ENCODE measurements around the gene PDLIM3.
"Not testable (repeated sequence)": the region's sequence is repeated elsewhere in the genome, so short reads cannot be mapped to it uniquely, and the experiment has no call there.

The PDLIM3 gene, protein sequence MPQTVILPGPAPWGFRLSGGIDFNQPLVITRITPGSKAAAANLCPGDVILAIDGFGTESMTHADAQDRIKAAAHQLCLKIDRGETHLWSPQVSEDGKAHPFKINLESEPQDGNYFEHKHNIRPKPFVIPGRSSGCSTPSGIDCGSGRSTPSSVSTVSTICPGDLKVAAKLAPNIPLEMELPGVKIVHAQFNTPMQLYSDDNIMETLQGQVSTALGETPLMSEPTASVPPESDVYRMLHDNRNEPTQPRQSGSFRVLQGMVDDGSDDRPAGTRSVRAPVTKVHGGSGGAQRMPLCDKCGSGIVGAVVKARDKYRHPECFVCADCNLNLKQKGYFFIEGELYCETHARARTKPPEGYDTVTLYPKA

DNA sequence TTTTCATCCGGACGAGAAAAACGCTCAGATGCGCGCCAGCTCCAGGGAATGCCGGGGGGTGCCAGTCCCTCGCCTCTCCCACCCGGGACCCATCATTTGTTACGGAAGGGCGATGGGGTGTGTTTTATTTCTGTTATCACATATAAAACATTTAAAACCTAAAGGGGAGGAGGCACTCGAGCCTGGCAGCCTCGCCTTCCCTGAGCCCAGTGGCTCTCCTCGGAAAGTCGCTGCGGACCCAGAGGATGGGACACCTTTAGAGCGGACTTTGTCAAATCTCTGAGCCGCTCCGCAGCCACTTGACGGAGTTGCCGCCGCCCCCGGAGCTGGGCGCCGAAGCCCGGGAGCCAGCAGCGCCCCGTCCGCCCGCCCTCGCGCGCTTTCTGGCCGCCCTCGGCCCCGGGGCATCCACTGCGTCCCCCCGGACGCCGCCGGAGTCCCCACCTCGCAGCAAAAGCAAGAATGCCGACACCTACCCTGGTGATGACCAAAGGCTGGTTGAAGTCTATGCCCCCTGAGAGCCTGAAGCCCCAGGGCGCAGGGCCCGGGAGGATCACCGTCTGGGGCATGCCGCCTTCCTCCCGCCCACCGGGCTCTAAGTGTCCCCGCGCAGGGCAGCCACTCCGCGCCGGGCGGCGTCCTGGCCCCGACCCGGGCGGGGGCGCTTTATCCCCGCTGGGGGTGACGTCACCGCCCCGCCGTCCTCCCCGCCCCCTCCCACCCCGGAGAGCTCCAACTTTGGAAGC lies at the start of gene PDLIM3:
Gene PDLIM3, minus strand, starts transcription at position 642 of the 746 bp plus-strand sequence. Its CDS starts 73 bp downstream, at position 569.
- no peak for DNase-seq

DNA sequence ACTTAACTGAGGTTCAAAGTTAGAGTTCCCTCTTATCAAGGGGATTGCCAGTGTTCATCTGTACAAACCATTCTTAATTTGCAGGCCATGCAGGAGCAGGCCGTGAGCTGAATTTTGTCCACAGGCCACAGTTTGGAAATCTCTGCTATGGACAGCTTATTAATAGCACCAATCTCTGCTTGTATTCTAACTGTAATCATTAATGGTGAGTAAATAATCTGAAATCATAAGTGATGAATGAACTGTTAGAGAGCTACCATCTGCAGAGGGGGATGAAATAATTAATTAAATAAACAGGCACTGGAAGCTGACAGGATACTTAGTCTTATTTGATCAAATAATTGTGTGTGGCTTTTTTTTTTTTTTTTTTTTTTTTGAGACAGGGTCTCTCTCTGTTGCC lies 48.5 kb upstream of the PDLIM3 start:
- DNase-seq: no peak

DNA sequence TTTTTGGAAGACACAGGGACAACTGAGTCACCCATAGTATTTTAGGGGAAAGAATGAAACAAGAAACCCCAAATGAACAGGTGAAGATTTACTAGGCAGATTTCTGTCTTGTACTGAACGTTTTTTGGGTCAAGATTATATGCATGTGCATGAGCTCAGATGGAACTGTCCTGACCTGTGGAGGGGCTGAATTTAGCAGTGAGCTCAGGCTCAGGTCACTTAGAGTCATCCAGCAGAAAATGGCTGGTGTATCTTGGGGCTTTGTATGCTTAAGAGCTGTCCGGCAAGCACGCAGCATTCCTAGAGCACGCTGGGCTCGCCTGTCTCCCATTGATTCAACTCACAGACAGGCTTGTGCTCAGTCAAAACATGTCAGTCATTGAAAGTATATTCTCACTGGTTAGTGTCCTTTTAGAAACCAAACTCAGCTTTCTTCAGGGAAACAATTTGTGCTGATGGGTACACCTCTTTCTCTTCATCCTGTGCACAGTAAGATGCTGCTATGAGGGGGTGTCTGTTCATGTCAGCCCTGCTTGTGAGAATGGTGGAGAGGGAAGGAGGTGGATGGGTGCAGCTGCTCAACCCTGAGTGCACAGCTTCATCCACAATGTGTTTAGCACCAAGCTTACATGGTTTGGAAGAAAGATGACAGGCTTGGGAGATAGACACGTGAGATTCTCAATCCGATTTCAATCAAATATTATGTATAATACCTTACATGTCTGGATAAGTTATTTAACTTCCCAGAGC lies 47.5 kb upstream of the PDLIM3 start:
- no peak for DNase-seq

DNA sequence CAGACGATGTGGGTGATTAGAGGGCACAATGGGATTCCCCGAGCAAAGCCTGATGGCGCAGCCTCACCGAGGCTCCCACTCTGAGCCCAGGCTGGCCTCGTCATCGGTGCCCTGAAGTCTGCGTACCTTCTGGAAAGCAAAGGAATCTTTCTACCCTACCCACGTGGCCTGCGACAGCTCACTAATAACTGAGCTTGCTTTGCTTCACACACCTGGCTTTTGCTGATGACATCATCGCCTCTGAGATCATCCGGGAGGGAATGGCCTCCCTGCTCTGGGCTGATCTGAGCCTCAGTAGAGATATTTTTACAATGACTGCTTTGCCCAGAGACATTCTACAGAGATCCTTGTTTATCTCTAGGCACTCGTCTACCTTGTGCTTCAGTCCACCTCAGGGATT lies 45.4 kb upstream of the PDLIM3 start:
- DNase-seq: no peak

DNA sequence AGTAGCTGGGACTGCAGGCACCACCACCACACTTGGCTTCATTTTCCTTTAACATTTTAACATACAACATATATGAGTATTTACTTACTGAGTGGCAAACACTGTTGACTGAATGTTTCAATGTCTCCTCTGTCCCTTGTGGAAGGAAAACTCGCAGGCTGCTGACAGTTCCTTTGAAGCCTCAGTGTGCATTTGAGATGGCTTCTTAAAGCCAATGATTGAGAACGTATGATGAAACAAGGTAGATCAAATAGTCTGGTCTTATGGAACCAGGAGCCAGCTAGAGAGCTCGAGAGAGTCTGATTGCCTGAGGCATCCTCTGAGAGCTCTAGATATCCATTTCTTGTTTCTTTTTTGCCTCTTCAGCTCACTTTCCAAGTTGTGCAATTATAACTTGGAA lies 43.0 kb upstream of the PDLIM3 start:
- DNase-seq: no peak

DNA sequence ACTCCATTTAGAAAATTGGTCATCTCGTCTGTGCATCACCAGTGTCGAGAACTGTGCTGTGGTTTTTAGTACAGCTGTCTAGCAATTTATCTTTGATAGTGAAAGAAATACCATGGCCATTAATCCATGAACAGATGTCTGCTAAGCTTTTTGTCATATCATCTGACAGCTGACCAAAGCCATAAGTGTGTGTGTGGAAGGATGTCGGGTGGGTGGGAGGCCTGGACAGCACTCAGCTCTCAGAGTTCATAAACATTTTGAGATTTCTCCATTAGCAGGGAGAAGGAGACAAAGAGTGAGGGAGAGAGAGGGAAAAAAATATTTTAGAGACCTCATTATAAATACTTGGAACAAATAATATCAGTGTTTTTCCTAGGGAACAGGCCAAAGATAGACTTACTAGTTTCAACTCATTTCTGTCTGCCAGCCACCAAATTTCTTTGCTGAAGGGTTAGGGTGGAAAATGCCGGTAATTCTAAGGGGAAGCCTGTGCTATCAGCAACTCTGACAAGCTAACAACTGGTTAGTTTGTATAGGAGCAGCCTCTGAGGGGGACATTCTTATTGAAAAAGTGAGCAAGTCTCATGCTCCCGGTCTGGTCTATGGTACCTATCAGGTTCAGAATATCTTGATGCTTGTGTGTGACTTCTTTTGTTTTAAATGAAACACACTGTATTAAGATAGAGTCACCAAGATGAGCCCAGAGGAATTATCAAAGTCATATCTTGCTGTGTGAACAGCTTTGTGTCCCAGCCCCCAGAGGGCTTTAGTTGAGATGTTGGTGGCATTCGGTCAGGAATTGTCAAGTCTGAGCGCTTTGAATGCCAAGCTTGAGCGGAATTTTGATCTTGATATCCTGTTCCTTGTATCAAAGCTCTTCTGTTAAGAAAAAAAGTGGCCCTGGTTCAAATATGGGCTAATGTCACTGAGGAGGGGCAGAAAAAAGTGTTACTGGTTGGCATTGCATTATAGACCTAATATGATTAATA lies 41.9 kb upstream of the PDLIM3 start:
- DNase-seq: no peak

DNA sequence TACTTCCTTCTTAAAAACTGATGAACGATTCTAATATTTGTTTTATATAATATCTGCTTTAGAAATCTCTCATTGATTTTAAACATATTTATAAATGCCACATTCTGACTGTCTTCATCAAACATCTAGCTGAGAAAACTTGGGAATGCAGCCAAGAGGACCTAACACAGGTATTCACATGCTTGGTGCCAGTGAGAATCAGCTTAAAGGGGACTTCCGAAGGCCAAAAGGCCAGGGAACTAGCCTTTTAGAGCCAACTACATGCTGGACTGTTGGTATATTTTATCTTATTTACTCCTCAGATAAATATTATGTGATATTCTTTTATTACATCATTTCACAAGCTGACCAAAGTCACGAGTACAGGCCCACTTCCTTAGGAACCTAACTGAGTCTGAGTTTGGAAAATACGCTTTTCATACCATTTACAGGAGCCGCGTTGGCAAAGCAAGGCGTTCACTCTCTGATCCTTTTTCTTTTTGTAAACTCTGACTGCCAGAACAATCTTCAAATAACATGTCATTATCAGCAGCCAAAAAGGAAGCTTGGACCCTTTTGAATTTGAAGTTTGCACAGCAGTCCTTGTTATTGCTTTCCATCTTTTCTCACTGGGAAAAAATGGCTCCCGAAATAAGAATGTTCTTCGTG lies 41.1 kb upstream of the PDLIM3 start:
- no peak for DNase-seq

DNA sequence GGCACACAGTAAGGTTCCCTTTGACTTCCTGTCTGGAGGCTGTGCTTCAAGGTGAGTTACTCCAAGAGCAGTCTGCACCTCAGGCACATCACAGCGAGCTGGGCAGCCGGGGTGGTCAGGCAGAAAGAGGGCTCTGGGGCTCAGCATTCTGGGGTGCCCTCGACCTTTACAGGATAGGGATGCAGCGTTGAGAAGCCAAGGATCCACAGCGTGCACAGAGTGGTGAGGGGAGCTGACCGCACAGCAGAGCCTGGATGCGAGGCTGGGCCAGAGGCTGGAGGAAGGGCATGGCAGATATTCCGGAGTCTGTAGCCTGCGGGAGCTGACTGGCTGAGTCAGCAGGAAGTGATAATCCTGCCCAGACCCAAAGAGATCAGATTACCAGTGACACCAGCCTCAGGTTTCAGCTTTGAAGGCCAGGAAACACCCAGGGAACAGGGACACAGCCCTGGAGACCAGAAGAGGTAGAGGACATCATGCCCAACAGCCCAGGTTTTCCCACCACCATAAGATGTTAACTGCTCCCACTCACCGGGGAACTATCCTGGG lies 38.4 kb upstream of the PDLIM3 start:
- no peak for DNase-seq

DNA sequence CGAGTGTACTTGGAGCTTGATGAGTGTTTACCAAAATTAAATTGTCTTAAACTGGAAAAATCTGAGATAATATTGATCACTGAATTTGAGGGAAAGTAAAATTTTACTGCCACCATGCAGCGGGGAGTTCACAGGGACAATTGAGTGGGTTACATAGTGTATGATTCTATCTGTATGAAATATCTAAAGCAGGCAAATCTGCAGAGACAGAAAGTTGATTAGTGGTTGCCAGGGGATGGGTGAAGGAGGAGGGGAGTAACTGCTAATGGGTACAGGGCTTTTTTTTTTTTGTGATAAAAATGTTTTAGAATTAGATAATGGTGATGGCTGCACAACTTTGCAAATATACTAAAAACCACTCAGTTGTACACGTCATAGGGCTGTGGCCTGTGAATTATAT lies 35.4 kb upstream of the PDLIM3 start:
- no peak for DNase-seq

DNA sequence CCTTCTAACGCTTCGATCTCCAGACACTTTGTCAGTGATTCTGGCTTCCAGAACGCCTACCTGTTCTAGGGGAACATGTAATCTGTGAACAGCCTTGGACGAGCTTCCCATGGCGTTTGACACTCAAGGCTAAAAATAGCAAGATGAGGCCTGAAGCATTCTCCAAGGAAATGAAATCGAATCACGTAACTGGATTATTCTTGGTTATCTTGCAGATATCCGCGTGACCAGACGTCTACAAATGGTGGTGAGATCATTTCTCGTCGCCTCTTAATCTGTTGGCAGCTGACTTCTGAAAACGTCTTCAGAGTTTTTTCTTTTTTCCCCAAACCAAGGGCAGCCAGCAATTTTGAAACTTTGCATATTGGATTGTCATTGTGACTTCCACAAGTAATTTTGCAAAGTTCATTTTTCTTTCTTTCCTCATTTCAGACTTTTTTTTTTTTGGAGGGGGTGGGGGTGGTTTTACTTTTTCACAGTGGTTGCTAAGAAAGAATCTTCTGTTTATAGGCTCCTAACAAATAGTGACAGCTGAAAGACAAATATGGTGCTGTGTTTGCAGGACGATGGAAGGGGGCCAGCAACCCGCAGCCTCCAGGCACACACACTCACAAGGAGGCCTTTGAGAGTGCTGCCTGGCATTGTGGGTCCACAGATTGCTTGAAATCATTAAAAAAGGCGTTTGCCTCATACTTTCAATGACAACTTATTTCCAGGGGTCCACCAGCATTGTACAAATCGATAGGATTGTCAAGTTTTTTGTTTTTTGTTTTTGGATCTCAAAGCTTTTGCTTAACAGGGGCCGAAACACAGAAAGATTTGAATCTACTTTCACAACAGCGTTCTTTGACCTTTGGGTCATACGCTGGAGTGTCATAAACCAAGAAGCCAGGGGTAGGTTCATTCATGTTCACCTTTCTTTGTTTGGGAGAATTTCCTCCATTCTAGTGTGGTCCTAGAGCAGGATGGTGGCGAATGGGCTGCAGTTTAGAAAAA lies 32.4 kb upstream of the PDLIM3 start:
- no peak for DNase-seq

DNA sequence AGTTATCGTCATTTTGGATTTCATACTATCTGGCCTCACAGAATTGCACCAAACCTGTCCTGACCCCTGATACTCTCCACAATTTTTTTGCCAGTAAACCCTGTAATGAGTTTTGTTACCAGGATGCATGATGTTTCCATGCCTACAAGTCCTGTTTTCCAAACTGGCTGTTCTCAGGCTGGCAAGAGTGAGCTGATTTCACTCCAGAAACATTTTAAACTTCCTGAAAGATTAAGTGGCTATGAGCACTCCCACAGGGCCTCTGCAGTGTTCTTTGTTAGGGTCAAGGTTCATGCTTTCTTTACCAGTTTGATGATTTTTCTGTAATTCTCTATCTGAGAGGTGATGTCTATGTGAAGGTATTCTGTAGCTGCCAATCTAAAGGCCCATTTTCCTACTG lies 31.7 kb upstream of the PDLIM3 start:
- DNase-seq: no peak

DNA sequence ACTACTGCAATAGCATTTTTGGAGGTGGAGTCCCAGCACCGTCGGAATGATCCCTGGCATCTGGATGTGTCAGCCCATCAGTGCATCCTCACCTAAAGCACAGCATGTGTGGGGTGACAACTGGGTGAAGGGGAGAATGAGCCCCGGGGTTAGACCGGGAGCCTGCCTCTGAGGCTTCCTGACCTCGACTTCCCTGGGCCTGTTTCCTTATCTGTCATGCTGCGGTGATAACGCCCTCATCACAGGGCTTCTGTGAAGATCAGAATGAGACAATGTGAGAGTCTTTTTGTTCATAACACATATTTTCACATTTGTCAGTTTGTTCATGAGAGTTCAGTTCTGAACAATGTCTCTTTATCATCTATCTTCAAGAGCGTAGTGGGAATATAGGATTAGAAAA lies 31.1 kb upstream of the PDLIM3 start:
- no peak for DNase-seq

DNA sequence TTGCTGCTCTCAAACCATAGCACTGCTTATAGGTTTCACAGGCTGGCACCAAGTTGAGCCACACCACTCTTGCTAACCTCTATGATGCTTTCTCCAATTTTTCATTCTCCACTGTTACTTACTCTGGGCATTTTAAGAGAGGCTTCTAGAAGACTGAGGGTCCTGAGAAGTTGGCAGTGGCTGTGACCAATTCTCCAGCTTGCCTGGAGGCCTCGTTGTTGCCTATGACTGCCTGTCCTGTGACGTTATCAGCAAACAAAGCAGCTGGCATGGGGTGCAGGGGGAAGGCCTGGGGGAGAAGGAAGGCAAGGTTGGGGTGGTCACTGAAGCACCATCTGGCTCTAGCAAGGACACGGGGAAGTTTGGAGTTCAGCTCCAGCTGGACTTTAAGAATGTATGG lies 30.4 kb upstream of the PDLIM3 start:
- DNase-seq: no peak

DNA sequence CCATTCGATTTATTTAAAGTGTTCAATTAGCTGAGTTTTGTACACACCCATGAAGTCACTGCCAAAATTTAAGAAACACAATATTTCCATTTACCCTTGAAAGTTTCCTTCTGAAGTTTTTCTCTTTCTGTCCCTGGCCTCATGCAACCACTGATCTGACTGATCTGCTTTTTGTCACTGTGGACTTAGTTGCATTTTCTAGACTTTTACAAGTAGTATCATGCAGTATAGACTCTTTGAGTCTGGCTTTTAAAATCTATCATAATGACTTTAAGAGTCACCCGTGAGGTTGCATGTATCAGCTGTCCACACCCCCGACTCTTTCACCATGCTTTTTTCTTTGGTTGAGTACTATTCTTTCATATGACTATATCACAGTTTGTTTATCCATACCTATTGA lies 29.0 kb upstream of the PDLIM3 start:
- DNase-seq: no peak

DNA sequence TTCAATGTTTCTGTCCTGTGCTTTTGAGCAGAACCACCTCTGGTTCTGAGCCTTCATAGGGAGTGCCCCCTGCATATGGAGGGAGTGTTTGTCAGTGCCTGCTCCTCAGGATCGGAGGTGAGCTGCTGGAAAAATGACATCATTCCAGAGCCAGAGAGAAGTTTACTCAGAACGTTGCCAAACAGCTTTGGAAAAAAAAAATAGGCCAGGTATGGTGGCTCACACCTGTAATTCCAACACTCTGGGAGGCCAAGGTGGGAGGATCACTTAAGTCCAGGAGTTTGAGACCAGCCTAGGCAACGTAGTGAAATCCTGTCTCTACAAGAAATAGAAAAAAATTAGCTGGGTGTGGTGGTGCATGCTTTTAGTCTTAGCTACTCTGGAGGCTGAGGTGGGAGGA lies 27.2 kb upstream of the PDLIM3 start:
- DNase-seq: no peak

DNA sequence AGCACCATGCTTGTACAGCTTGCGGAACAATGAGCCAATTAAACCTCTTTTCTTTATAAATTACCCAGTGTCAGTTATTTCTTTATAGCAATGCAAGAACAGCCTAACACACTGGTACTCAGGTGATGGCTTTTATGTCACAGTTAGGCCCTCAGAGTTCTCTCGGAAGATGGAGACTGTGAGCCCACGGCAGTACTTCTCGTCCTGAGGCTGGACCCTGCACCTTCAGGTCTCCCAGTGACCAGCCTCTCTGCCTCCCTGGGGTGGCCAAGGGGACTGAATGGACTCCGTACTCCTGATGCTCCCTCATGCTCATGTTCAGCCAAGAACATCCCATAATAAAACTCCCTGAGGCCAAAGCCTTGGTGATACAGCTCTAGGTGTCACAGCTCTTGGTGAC lies 25.0 kb upstream of the PDLIM3 start:
- no peak for DNase-seq

DNA sequence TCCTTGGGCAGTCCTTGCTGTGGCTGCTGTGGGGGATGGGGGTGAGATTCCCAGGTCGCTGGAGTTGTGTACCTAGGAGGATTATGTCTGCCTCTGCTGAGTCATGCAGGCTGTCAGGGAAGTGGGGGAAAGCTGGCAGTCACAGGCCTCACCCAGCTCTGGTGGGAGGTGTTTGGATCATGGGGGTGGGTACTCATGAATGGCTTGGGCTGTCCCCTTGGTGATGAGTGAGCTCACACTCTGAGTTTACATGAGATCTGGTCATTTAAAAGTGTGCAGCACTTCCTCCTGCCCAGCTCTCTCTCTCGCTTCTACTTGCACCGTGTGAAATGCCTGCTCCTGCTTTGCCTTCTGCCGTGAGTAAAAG lies 24.6 kb upstream of the PDLIM3 start:
- DNase-seq: no peak

DNA sequence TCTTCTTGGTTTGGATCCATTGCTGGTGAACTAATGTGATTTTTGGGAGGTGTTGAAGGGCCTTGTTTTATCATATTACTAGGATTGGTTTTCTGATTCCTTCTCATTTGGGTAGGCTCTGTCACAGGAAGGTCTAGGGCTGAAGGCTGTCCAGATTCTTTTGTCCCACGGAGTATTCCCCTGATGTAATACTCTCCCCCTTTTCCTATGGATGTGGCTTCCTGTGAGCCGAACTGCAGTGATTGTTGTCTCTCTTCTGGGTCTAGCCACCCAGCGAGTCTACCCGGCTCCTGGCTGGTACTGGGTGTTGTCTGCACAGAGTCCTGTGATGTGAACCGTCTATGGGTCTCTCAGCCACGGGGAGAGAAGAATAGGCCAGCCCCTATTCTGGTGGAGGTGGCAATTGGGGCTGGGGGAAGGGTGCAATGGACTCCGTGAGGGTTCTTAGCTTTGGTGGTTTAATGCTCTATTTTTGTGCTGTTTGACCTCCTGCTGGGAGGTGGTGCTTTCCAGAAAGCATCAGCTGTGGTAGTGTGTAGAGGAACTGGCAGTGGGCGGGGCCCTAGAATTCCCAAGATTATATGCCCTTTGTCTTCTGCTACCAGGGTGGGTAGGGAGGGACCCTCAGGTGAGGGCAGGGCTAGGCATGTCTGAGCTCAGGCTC lies 24.1 kb upstream of the PDLIM3 start:
- not testable (repeated sequence) for DNase-seq

DNA sequence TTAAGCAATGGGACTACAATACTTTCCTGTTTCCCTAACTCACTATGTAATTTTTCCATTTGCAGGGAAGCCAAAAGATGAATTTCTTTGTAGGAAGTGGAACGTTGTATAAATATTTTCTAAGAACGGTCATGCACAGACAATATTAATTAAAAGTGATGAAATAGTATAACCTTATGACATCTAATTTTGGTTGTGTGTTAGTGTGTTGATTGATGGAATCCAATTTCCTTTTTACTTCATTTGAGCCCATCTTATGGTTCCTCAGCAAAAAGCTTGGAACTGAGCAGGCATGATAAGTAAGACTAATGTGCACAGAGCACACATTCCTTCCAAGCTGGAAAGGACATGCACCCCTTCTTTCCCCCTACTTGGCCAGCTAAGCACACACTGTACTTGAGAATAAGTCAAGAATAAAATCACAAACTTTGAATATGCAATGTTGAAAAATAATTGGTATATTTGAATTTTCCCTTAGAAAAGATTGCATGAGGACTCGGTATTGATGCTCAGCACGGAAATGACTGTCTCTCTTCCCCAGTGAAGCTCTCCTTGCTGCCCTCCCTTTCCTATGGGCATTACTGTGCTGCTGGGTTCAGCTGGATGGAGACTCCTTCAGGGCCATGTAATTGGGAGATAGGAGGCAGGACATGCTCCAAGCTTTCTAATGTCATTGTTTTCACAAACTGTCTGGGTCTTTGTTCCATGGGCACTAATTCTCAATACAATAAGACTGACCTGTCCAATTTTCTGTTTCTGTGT lies 19.2 kb upstream of the PDLIM3 start:
- no peak for DNase-seq
